K562 (cell line): Measurements from ENCODE around the gene SLC25A45. TPM values are rescaled to one million over a fixed set of nuclear protein-coding genes. Genes with fewer than 3 reads are reported as not detected.

Experiments
- CREM ChIP-seq: IDR thresholded peaks from 2 replicates; pipeline ENCODE4 v1.6.1; 2014; ENCODE audit warnings: antibody characterized with exemption, low read depth
- DACH1 ChIP-seq: fragments of 450-650 bp; IDR thresholded peaks from 2 replicates; pipeline ENCODE4 v1.6.1; 2018; ENCODE audit not compliant: partially characterized antibody
- FOXA1 ChIP-seq: fragments of 450-650 bp; IDR thresholded peaks from 2 replicates; pipeline ENCODE4 v1.6.1; 2016; ENCODE audit warnings: mild to moderate bottlenecking, borderline replicate concordance
- HDAC2 ChIP-seq: fragments of 450-650 bp; IDR thresholded peaks from 2 replicates; pipeline ENCODE4 v1.6.1; 2016; ENCODE audit warnings: mild to moderate bottlenecking
- MCM7 ChIP-seq, 2 experiments: fragments of 450-650 bp; IDR thresholded peaks; 2 replicates each; pipeline ENCODE4 v1.6.1; 2016 to 2018
- NBN ChIP-seq: fragments of 450-650 bp; IDR thresholded peaks from 2 replicates; pipeline ENCODE4 v1.6.1; 2016; ENCODE audit warnings: low read depth, mild to moderate bottlenecking
- RNF2 ChIP-seq: sonication (generic); IDR thresholded peaks from 2 replicates; pipeline ENCODE4 v1.6.1; 2016
- SMAD4 ChIP-seq: fragments of 250-450 bp; sonication (Bioruptor Pico); conservative IDR thresholded peaks from 2 replicates; pipeline ENCODE4 v1.8.0; 2021; ENCODE audit warnings: inconsistent platforms, mild to moderate bottlenecking, moderate library complexity
- STAG1 ChIP-seq: sonication (generic); formaldehyde crosslinking; IDR thresholded peaks from 2 replicates; pipeline ENCODE4 v1.5.0; 2020; ENCODE audit warnings: missing genetic modification reagents, borderline replicate concordance
- TCF15 ChIP-seq: fragments of 250-450 bp; sonication (Bioruptor Pico); IDR thresholded peaks from 2 replicates; pipeline ENCODE4 v1.8.0; 2022; ENCODE audit warnings: moderate library complexity, mild to moderate bottlenecking, inconsistent platforms
- TCFL5 ChIP-seq: fragments of 250-450 bp; sonication (Bioruptor Pico); conservative IDR thresholded peaks from 2 replicates; pipeline ENCODE4 v1.6.1; 2021; ENCODE audit warnings: mild to moderate bottlenecking, moderate library complexity, matching md5 sums
- TEAD4 ChIP-seq, 2 experiments: sonication (generic) in 1 of 2; formaldehyde crosslinking in 1 of 2; IDR thresholded peaks; 2 replicates each; pipeline versions ENCODE4 v1.6.1 to v1.8.0; 2012 to 2022; ENCODE audit warnings: borderline replicate concordance in 1 of 2, inconsistent platforms in 1 of 2, low read length in 1 of 2, mild to moderate bottlenecking in 1 of 2, missing genetic modification reagents in 1 of 2
- ZBTB8A ChIP-seq: fragments of 450-650 bp; IDR thresholded peaks from 2 replicates; pipeline ENCODE4 v1.6.1; 2018; ENCODE audit warnings: mild to moderate bottlenecking, moderate library complexity; ENCODE audit not compliant: partially characterized antibody
- ZNF143 ChIP-seq: sonication (generic); formaldehyde crosslinking; IDR thresholded peaks from 2 replicates; pipeline ENCODE4 v1.9.0; 2022; ENCODE audit warnings: mild to moderate bottlenecking, missing genetic modification reagents
- ZNF224 ChIP-seq: sonication (generic); formaldehyde crosslinking; IDR thresholded peaks from 2 replicates; pipeline ENCODE4 v1.8.0; 2022; ENCODE audit warnings: mild to moderate bottlenecking, missing genetic modification reagents
- ZNF431 ChIP-seq: sonication (generic); formaldehyde crosslinking; IDR thresholded peaks from 2 replicates; pipeline ENCODE4 v1.8.0; 2022; ENCODE audit warnings: mild to moderate bottlenecking, missing genetic modification reagents
- ZNF436 ChIP-seq: fragments of 250-450, 450-650 bp; sonication (Bioruptor Pico); formaldehyde crosslinking; IDR thresholded peaks from 2 replicates; pipeline ENCODE4 v1.7.0; 2020; ENCODE audit warnings: mild to moderate bottlenecking
- ZNF609 ChIP-seq: sonication (generic); formaldehyde crosslinking; IDR thresholded peaks from 2 replicates; pipeline ENCODE4 v1.8.1; 2023; ENCODE audit warnings: missing genetic modification reagents, mild to moderate bottlenecking, borderline replicate concordance
- ZNF668 ChIP-seq: fragments of 250-450 bp; sonication (Bioruptor Pico); IDR thresholded peaks from 2 replicates; pipeline ENCODE4 v1.8.0; 2022; ENCODE audit warnings: mild to moderate bottlenecking, inconsistent platforms
- polyA plus RNA-seq, 8 experiments: library from polyadenylated mRNA; depleted of rRNA in 4 of 8; stranded (reverse) in 5 of 8; unstranded in 3 of 8; fragments of >200 nt; fragmentation: Nextera tagmentation in 2 of 8; fragmentation: Illumina TruSeq in 1 of 8; extraction: Ambion mirVana in 2 of 8; extraction: Trizol in 1 of 8; gene quantifications; 2 replicates each; pipeline versions ENCODE4 v1.2.1 to v1.2.3, GENCODE V29; 2011 to 2014; ENCODE audit warnings: inconsistent platforms in 1 of 8, missing spikeins in 1 of 8
- total RNA-seq, 7 experiments: library from RNA; depleted of rRNA in 6 of 7; stranded (reverse); fragments of >200 nt in 6 of 7; fragmentation: Illumina TruSeq in 2 of 7; extraction: Trizol in 2 of 7; gene quantifications; 2 replicates each; pipeline versions ENCODE4 v1.2.1 to v1.2.3, GENCODE V29; 2011 to 2021; ENCODE audit warnings: low replicate concordance in 1 of 7
- TF ChIP-seq, protein P1 (sequence below), 2 experiments: fragments of 150-350 bp in 1 of 2; IDR thresholded peaks; 2 replicates each; pipeline ENCODE4 v1.6.1; 2012 to 2016; ENCODE audit warnings: low read depth in 2 of 2, low read length in 2 of 2, mild to moderate bottlenecking in 1 of 2, moderate library complexity in 1 of 2

SLC25A45 gene
- total and polyA plus RNA-seq, 9 of the 15 experiments (the other 6 are each of a cell fraction or from before 2014, with no cell fraction given): 0.15 to 2.3 (median 0.68) TPM

GRCh38 chr11:65418681-65419459 is 36.4 kb upstream of the SLC25A45 start (continued):
- TF ChIP-seq ZBTB8A: no peak
- TF ChIP-seq DACH1: no peak
- peak; percentile 57; the same call in 1 of the 2 replicates for TF ChIP-seq ZNF431
- peak; percentile 93 for TF ChIP-seq NBN
- TF ChIP-seq ZNF668: no peak
- TF ChIP-seq ZNF436: no peak
- TF ChIP-seq TEAD4 (IDR thresholded peaks at IDR 0.05; ENCODE audit: low read length): peak; percentile 12
- no peak for TF ChIP-seq TEAD4 (CRISPR knock-in tag; IDR thresholded peaks at IDR 0.05; ENCODE audit: borderline replicate concordance)
- TF ChIP-seq CREM: peak; percentile 62
- TF ChIP-seq SMAD4 (CRISPR knock-in tag): peak; percentile 91
- TF ChIP-seq FOXA1: no peak
- peak; percentile 77; the same call in 1 of the 2 replicates for TF ChIP-seq HDAC2
- no peak; the same call in 1 of the 2 replicates for TF ChIP-seq ZNF143
- TF ChIP-seq ZNF609 (CRISPR knock-in tag): no peak
- TF ChIP-seq MCM7 (IDR thresholded peaks at IDR 0.05): peak in 1 of 2 experiments; percentile 4; a peak in 1 of 4 replicates
- TF ChIP-seq, protein P1, sequence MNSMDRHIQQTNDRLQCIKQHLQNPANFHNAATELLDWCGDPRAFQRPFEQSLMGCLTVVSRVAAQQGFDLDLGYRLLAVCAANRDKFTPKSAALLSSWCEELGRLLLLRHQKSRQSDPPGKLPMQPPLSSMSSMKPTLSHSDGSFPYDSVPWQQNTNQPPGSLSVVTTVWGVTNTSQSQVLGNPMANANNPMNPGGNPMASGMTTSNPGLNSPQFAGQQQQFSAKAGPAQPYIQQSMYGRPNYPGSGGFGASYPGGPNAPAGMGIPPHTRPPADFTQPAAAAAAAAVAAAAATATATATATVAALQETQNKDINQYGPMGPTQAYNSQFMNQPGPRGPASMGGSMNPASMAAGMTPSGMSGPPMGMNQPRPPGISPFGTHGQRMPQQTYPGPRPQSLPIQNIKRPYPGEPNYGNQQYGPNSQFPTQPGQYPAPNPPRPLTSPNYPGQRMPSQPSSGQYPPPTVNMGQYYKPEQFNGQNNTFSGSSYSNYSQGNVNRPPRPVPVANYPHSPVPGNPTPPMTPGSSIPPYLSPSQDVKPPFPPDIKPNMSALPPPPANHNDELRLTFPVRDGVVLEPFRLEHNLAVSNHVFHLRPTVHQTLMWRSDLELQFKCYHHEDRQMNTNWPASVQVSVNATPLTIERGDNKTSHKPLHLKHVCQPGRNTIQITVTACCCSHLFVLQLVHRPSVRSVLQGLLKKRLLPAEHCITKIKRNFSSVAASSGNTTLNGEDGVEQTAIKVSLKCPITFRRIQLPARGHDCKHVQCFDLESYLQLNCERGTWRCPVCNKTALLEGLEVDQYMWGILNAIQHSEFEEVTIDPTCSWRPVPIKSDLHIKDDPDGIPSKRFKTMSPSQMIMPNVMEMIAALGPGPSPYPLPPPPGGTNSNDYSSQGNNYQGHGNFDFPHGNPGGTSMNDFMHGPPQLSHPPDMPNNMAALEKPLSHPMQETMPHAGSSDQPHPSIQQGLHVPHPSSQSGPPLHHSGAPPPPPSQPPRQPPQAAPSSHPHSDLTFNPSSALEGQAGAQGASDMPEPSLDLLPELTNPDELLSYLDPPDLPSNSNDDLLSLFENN (IDR thresholded peaks at IDR 0.05; ENCODE audit: low read depth in 2 of 2, low read length in 2 of 2): no peak; a peak in 1 of 4 replicates
- TF ChIP-seq STAG1 (CRISPR knock-in tag): no peak
- TF ChIP-seq RNF2: peak; percentile 98
- TF ChIP-seq TCF15: peak; percentile 83; the same call in 1 of the 2 replicates
- no peak for TF ChIP-seq ZNF224 (CRISPR knock-in tag)
- no peak for TF ChIP-seq TCFL5 (CRISPR knock-in tag)
